GM19328 (cell line): ENCODE data around the gene PDXK.
"Not testable (repeated sequence)": the region's sequence is repeated elsewhere in the genome, so short reads cannot be mapped to it uniquely, and the experiment has no call there.

ENCODE experiments used
- ATAC-seq: cut with Tn5 transposase; IDR thresholded peaks from one replicate; pipeline ENCODE4 v1.9.1; 2021; ENCODE audit warnings: mild to moderate bottlenecking, moderate library complexity; ENCODE audit not compliant: unreplicated experiment

The PDXK gene

DNA sequence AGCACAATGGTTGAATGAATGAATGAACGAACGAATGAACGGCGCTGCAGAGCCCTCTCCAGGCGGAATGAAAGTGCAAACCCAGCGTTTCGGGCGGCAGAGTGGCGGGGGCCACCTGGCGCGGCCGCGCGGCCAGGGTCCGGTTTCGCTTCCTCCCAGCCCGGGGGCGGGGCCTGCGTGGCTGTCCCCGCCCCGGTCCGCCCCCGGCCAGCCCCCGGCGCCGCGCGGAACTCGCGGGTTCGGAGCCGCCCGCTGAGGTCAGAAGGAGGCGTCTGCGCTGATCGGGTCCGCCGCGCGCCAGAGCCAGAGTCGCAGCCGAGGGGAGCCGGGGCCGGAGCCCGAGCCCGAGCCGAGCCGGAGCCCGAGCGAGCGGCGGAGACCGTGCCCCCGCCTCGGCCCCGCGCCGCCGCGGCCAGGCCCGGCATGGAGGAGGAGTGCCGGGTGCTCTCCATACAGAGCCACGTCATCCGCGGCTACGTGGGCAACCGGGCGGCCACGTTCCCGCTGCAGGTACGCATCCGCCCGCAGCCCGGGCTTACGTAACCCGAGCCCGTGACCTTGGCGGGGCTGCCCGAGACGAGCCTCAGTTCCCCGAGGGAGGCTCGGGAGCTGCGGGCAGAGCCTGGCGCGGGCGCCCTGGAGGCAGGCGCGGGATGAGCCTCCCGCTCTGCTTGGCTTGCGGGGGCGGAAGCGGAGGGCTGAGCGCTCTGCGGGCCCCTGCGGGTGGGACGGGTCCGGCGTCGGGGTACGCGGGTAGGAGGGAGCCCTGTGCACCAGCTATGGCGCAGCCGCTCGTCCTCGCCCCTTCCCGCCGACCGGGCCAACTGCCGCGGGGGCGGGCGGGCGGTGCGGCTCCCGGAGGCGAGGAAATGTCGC lies at the start of gene PDXK:
TSS of gene PDXK (plus strand) at position 258 of the 876 bp plus-strand sequence. CDS start at position 424, 166 bp downstream.
- ATAC-seq: peak; percentile 55

- ATAC-seq: no peak
Observed at GRCh38 chr21:43669828-43670605, 48.9 kb upstream of the PDXK start.

- no peak for ATAC-seq
Observed at GRCh38 chr21:43675871-43676270, 43.1 kb upstream of the PDXK start.

GRCh38 chr21:43676391-43676790 lies 42.5 kb upstream of the PDXK start:
- no peak for ATAC-seq

DNA sequence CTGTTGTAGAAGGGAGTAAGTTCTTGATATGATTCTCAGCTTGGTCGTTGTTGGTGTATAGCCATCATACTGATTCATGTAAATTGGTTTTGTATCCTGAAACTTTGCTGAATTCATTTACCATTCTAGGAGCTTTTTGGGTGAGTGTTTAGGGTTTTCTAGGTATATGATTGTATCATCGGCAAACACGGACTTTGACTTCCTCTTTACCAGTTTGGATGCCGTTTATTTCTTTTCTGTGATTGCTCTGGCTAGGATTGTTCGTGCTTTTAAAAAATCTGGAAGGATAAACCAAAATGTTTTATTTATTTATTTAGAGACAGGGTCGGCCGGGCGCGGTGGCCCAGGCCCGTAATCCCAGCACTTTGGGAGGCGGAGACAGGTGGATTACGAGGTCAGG lies 39.0 kb upstream of the PDXK start:
- ATAC-seq: no peak

GRCh38 chr21:43680421-43680820 lies 38.5 kb upstream of the PDXK start:
- not testable (repeated sequence) for ATAC-seq

DNA sequence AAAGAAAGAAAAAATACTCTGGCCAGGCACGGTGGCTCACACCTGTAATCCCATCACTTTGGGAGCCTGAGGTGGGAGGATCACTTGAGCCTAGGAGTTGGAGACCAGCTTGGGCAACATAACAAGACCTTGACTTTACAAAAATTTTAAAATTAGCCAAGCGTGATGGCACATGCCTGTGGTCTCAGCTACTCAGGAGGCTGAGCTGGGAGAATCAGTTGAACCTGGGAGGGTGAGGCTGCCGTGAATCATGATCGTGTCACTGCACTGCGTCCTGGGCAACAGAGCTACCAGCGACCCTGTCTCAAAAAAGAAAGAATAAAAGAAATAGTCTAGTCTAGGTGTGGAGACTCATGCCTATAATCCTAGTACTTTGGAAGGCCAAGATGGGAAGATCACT lies 37.3 kb upstream of the PDXK start:
- no peak for ATAC-seq

- ATAC-seq: no peak
Observed at GRCh38 chr21:43684424-43684823, 34.5 kb upstream of the PDXK start.

DNA sequence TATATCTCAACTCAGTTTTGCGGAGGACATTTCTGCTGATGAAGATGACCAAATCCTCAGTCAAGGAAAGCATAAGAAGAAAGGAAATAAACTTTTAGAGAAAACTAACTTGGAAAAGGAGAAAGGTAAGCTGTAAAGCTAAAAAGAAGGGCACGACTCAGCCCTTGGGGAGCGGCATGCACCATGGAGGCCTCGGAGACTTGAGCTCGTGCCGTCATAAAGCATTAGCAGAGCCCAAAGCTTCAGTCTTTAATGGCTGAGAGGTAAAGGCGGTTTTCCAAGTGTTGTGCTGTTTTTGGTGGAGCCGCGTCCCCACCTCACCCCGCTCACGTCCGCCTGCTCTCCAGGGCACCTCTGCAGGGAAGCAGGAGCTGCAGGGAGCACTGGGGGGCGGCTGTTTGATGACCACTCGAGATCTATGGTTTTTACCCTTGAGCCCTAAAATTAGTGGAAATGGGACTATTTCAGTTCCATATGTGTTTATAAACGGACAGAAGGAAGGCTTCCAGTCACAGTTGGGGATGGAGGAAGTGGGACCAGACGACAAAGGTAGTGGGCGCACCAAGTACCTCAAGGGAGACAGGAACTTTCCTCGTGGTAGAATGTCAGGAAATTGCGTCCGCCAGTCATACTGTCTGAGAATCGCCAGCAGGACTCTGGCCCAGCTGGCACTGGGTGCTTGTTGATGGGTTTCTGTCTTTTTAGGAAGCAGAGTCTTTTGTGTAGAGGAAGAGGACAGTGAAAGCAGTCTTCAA lies 31.9 kb upstream of the PDXK start:
- ATAC-seq: no peak

DNA sequence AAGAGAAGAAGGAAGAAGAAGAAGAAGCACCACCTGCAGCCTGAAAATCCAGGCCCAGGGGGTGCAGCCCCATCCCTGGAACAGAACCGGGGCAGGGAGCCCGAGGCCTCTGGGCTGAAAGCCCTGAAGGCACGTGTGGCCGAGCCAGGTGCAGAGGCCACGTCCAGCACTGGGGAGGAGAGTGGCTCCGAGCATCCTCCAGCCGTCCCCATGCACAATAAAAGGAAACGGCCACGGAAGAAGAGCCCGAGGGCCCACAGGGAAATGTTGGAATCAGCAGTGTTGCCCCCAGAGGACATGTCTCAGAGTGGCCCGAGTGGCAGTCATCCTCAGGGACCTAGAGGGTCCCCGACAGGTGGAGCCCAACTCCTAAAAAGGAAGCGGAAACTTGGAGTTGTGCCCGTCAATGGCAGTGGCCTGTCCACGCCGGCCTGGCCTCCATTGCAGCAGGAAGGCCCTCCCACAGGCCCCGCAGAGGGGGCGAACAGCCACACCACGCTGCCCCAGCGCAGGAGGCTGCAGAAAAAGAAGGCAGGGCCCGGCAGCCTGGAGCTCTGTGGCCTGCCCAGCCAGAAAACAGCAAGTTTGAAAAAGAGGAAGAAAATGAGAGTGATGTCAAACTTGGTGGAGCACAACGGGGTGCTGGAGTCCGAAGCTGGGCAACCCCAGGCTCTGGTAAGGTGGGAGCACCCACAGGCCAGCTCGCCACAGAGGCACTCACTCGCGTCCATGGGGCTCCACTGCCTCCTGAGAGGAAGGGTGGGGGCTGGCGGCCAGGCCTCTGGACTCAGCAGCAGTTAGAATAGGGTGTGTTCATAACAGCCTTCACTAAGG lies 31.1 kb upstream of the PDXK start:
- no peak for ATAC-seq

DNA sequence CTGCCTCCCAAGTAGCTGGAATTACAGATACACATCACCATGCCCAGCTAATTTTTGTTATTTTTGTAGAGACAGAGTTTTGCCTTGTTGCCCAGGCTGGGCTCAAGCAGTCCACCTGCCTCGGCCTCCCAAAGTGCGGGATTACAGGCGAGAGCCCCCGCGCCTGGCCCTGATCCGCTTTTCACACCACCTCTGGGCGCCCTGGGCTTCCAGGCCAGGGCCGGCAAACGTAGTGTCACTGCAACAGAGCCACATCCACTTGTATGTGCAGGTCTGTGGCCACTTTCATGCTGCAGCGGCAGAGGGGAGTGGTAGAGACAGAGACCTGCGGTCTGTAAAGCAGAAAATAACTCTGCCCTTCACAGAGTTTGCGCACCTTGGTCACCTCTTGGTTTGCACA lies 30.0 kb upstream of the PDXK start:
- no peak for ATAC-seq

- ATAC-seq: no peak
Observed at GRCh38 chr21:43689556-43690337, 29.2 kb upstream of the PDXK start.

DNA sequence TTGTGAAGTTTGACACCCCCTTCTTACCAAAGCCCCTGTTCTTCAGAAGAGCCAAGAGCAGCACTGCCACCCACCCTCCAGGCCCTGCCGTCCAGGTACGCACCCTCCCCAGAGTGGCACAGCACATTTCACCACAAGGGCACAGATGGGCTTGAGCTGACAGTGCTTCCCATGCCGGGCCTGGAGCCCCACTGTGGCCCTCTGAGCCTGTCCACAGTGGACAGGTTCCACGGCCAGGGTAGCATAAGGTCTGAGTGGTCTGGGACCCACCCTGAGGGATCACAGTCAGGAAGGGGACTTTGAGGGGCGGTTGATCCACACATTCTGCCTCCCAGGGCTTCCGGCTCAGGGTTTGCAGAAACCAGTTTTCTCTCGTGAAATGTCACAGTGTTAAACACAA lies 28.6 kb upstream of the PDXK start:
- ATAC-seq: no peak

- ATAC-seq: no peak
Observed at GRCh38 chr21:43691086-43691795, 27.7 kb upstream of the PDXK start.

- no peak for ATAC-seq
Observed at GRCh38 chr21:43691801-43692200, 27.1 kb upstream of the PDXK start.

GRCh38 chr21:43692949-43693348 lies 26.0 kb upstream of the PDXK start:
- no peak for ATAC-seq

DNA sequence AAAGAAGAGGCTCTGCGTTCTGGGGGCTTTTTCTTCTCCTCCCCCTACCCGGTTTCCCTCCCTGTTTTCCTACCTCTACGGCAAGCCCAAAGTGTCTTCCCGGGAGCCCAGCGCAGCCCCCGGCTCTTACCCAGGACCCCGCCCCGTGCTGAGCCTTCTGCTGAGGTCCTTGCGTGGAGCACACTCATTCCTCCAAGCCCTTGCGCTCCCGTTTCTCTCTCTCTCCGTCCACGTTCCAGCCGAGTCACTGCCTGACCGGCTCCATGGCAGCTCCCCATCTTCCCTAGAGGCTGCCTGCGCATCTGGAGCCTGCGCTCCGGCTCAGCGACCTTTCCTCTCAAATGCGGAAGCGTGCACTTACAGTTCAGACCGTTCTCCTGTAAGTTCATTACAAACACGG lies 24.9 kb upstream of the PDXK start:
- ATAC-seq: no peak

DNA sequence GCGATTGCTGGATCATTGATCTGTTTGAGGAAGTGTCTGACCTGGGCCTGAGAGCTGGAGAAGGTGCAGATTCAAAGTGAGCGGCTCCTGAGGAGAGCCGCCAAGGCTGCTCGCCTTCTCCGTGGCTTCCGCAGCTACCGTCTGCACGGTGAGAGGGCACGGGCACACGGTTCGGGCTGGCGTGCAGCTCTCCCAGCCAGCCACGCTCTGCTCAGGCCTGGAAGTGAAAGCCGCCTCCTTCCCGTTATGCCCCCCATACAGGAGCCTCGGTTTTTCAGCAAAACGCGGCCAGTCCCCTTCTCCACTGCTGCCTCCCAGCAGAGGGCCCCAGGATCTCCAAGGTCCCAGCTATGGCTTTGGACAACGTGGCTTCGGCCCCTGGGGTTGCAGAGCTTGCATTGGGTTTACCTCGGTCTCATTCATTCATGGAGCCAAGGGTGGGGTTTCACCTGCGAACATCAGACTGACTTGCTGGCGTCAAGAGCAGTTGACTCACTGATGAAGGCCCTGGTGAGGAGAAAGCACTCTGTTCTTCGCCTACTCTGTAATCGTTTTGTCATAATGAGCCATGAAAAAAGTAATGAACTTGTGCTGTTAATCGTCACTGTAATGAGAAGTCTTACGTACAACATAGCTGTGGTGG lies 24.4 kb upstream of the PDXK start:
- no peak for ATAC-seq

GRCh38 chr21:43696214-43696613 lies 22.7 kb upstream of the PDXK start:
- no peak for ATAC-seq
